Testis (tissue), 3 donors: Measurements from ENCODE around the gene THADA. TPM values are rescaled to one million over a fixed set of nuclear protein-coding genes. Genes with fewer than 3 reads are reported as not detected.
A peak's percentile ranks its signal among the peaks of the same experiment; 100 is the strongest.

ENCODE experiments used
- DNase-seq: peaks from one replicate; pipeline ENCODE4 v3.0.0-alpha.2; 2019
- H3K27ac ChIP-seq, 2 donors: fragments of 200-600 bp; sonication (generic); one replicate each; pipeline ENCODE4 v1.5.1; 2019
- H3K27me3 ChIP-seq: fragments of 200-600 bp; sonication (generic); one replicate; pipeline ENCODE4 v1.5.1; 2019
- H3K36me3 ChIP-seq: fragments of 200-600 bp; sonication (generic); one replicate; pipeline ENCODE4 v1.5.1; 2017; ENCODE audit warnings: low read depth; ENCODE audit errors: missing control alignments
- H3K4me1 ChIP-seq: fragments of 200-600 bp; sonication (generic); one replicate; pipeline ENCODE4 v1.5.1; 2019
- H3K4me3 ChIP-seq, 2 donors: fragments of 200-600 bp; sonication (generic); one replicate each; pipeline ENCODE4 v1.5.1; 2017 to 2019
- H3K9me3 ChIP-seq: fragments of 200-600 bp; sonication (generic); one replicate; pipeline ENCODE4 v1.5.1; 2017
- CTCF ChIP-seq, 3 experiments: fragments of 450-650 bp in 2 of 3; fragments of 200-600 bp in 1 of 3; sonication (generic) in 1 of 3; IDR thresholded peaks; one replicate each; pipeline ENCODE4 v1.5.1; 2016 to 2019; ENCODE audit warnings: antibody characterized with exemption in 3 of 3, mild to moderate bottlenecking in 2 of 3, moderate library complexity in 1 of 3
- POLR2A ChIP-seq: fragments of 450-650 bp; IDR thresholded peaks from one replicate; pipeline ENCODE4 v1.6.1; 2017; ENCODE audit warnings: antibody characterized with exemption, mild to moderate bottlenecking, moderate library complexity
- WGBS, 2 donors: methylation state at CpG; one replicate each; pipeline ENCODE4 v1.1.5; 2018; 5-methylcytosine and 5-hydroxymethylcytosine counted together
- intact Hi-C: fragments of 100-400 bp; cut with DNase I; formaldehyde crosslinking; loops from one replicate; pipeline ENCODE4 v1.15.1; 2023; ENCODE audit warnings: low total_unique reads
- polyA plus RNA-seq: library from polyadenylated mRNA; stranded (reverse); fragments of 350-450 nt; fragmentation: Illumina TruSeq; extraction: RNeasy Lipid Tissue Mini Kit (QIAGEN cat#74804); gene quantifications from one replicate; pipeline ENCODE4 v1.2.3, GENCODE V29; 2014; ENCODE audit warnings: low read depth, low replicate concordance; ENCODE audit not compliant: insufficient read depth
- total RNA-seq, 2 donors: library from RNA; depleted of rRNA; stranded (reverse); fragments of >200 nt; gene quantifications; one replicate each; pipeline ENCODE4 v1.2.3, GENCODE V29; 2016

The THADA gene
- total and polyA plus RNA-seq, 3 donors from 2014 or later = 29.5 to 43.9 (median 39.5) TPM

GRCh38 chr2:43420389-43420801, 175.4 kb downstream of the THADA start:
- H3K27ac ChIP-seq = peak overlapping the region in 1 of 2 donors; percentile 34
- intact Hi-C loops = no loop called here
- no peaks in the 10 kb centered on the region for H3K36me3 ChIP-seq
- H3K4me1 ChIP-seq = peaks cover 35% of the 10 kb centered on the region
- H3K4me3 ChIP-seq = no peak overlapping the region
- H3K9me3 ChIP-seq = no peaks in the 10 kb centered on the region
- TF ChIP-seq CTCF (IDR thresholded peaks at IDR 0.05) = no peak
- no peak for TF ChIP-seq POLR2A
- no peak for DNase-seq
- no peaks in the 10 kb centered on the region for H3K27me3 ChIP-seq

- no peak for TF ChIP-seq POLR2A
- TF ChIP-seq CTCF (IDR thresholded peaks at IDR 0.05) = no peak
- H3K4me1 ChIP-seq = peaks cover 41% of the 10 kb centered on the region
- no peaks in the 10 kb centered on the region for H3K9me3 ChIP-seq
- H3K36me3 ChIP-seq = no peaks in the 10 kb centered on the region
- DNase-seq = no peak
- intact Hi-C loops = no loop called here
- WGBS, 2 donors = 77 to 83% methylated on average over 2 of the region's 2 CpGs
- H3K27ac ChIP-seq = peak overlapping the region in 1 of 2 donors; percentile 34
- H3K4me3 ChIP-seq = no peak overlapping the region
- no peaks in the 10 kb centered on the region for H3K27me3 ChIP-seq
These were observed 176.0 kb downstream of the THADA start for GRCh38 chr2:43419876-43420275.

GRCh38 chr2:43419243-43419642, 176.6 kb downstream of the THADA start:
- H3K4me3 ChIP-seq = no peak overlapping the region
- H3K27me3 ChIP-seq = no peaks in the 10 kb centered on the region
- TF ChIP-seq CTCF (IDR thresholded peaks at IDR 0.05) = no peak
- no peak for TF ChIP-seq POLR2A
- no peak for DNase-seq
- peaks cover 46% of the 10 kb centered on the region for H3K4me1 ChIP-seq
- H3K36me3 ChIP-seq = no peaks in the 10 kb centered on the region
- H3K9me3 ChIP-seq = no peaks in the 10 kb centered on the region
- intact Hi-C loops = no loop called here
- 68 to 83% methylated on average over 3 of the region's 3 CpGs for WGBS, 2 donors
- H3K27ac ChIP-seq = no peak overlapping the region

- no peak overlapping the region for H3K4me3 ChIP-seq
- TF ChIP-seq CTCF (IDR thresholded peaks at IDR 0.05) = no peak
- no peak for TF ChIP-seq POLR2A
- peaks cover 46% of the 10 kb centered on the region for H3K4me1 ChIP-seq
- H3K9me3 ChIP-seq = no peaks in the 10 kb centered on the region
- no peaks in the 10 kb centered on the region for H3K27me3 ChIP-seq
- H3K27ac ChIP-seq = no peak overlapping the region
- no peak for DNase-seq
- intact Hi-C loops = no loop called here
- WGBS, 2 donors = 85 to 95% methylated on average over 3 of the region's 3 CpGs
- no peaks in the 10 kb centered on the region for H3K36me3 ChIP-seq
These were observed 177.2 kb downstream of the THADA start for GRCh38 chr2:43418680-43419079.

- Histone ChIP-seq H3K4me3 (no peak overlapping the region), H3K4me1 (peaks cover 46% of the 10 kb centered on the region), H3K9me3 (no peaks in the 10 kb centered on the region), H3K27ac (no peak overlapping the region), H3K27me3 (no peaks in the 10 kb centered on the region), H3K36me3 (no peaks in the 10 kb centered on the region)
- intact Hi-C loops = no loop called here
- DNase-seq = no peak
- WGBS, 2 donors = 33 to 74% methylated on average over 1 of the region's 1 CpG
- no peak for TF ChIP-seq CTCF (IDR thresholded peaks at IDR 0.05)
- TF ChIP-seq POLR2A = no peak
These were observed 178.5 kb downstream of the THADA start for GRCh38 chr2:43417300-43417699.
